Fibroblast of mammary gland (primary cell): Measurements from ENCODE around the gene RXFP2.

Source experiments
- DNase-seq: peaks from one replicate; pipeline ENCODE4 v3.0.0-alpha.2; 2010; ENCODE audit warnings: low read depth
- H3K4me3 ChIP-seq: 2 replicates; pipeline ENCODE4 v1.5.1; 2011; ENCODE audit warnings: low read depth, mild to moderate bottlenecking, low read length, moderate library complexity; ENCODE audit not compliant: control insufficient read depth
- TF ChIP-seq, protein P1 (sequence below): conservative IDR thresholded peaks from 2 replicates; pipeline ENCODE4 v1.5.1; 2011; ENCODE audit warnings: low read depth, low read length, inconsistent platforms; ENCODE audit not compliant: control insufficient read depth, insufficient read depth

RXFP2 gene

DNA sequence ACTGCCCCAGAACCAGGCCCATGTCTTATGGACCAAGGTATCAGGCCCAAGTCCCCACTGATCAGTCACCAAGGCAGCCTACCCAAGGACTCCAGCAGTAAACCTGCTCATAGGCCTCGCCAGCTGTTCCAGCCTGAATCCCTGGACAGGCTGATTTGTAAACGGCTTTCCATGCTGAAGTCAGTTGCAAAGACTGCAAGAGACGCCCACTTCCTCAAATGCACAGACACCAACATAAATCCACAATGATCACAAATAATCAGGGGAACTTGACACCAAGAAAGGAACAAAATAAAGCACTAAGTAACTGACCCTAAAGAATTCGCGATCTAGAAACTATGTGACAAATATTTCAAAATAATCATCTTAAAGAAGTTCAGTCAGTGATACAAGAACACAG, 75.2 kb downstream of the RXFP2 start:
- no peak for DNase-seq
- TF ChIP-seq, protein P1, sequence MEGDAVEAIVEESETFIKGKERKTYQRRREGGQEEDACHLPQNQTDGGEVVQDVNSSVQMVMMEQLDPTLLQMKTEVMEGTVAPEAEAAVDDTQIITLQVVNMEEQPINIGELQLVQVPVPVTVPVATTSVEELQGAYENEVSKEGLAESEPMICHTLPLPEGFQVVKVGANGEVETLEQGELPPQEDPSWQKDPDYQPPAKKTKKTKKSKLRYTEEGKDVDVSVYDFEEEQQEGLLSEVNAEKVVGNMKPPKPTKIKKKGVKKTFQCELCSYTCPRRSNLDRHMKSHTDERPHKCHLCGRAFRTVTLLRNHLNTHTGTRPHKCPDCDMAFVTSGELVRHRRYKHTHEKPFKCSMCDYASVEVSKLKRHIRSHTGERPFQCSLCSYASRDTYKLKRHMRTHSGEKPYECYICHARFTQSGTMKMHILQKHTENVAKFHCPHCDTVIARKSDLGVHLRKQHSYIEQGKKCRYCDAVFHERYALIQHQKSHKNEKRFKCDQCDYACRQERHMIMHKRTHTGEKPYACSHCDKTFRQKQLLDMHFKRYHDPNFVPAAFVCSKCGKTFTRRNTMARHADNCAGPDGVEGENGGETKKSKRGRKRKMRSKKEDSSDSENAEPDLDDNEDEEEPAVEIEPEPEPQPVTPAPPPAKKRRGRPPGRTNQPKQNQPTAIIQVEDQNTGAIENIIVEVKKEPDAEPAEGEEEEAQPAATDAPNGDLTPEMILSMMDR: no peak
- H3K4me3 ChIP-seq: no peak overlapping the region

DNA sequence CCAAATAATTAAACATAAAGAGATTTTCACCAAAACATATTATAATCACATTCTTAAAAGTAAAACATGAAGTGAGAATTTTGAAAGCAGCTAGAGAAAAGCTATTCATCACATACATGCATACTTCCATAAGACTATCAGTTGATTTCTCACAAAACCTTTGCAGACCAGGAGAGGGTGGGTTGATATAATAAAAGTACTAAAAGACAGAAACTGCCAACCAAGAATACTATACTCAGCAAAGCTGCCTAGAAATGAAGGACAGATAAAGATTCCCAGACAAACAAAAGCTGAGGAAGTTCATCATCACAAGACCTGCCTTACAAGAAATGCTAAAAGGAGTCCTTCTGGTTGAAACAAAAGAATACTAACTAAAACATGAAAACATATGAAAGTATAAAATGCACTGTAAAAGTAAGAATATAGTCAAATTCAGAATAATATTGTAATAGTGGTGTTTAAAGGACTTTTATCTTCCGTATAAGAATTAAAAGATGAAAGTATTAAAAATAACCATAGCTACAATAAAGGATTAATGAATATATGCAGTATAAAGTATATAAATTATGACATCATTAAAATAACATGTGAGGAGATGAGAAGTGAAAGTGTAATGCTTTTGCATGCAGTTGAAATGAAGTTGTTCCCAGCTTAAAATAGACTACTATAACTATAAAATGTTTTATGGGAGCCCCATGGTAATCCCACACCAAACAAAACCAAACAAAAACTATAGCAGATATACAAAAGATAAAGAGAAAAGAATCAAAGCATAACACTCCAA, 76.2 kb downstream of the RXFP2 start:
- H3K4me3 ChIP-seq: no peak overlapping the region
- TF ChIP-seq, protein P1: no peak

DNA sequence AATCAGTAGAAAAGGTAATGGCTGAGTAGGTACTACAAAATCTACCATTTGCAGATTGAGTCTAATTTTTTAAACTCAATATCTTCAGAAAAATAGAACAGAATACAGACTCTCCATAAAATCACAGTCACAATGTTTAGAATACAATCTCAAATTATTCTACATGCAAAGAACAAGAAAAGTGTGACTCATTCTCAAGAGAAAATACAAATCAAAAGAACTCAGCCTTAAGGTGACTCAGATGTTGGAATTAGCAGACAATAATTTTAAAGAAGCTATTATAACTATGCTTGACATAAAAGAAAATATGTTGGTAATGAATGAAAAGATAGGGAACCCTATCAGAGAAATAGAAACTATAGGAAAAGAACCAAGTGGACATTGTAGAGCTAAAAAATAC, 78.9 kb downstream of the RXFP2 start:
- TF ChIP-seq, protein P1: no peak
- DNase-seq: peak; percentile 34
- no peak overlapping the region for H3K4me3 ChIP-seq

More for the DNA sequence above, 76.2 kb downstream of the RXFP2 start:
- no peak for DNase-seq

DNA sequence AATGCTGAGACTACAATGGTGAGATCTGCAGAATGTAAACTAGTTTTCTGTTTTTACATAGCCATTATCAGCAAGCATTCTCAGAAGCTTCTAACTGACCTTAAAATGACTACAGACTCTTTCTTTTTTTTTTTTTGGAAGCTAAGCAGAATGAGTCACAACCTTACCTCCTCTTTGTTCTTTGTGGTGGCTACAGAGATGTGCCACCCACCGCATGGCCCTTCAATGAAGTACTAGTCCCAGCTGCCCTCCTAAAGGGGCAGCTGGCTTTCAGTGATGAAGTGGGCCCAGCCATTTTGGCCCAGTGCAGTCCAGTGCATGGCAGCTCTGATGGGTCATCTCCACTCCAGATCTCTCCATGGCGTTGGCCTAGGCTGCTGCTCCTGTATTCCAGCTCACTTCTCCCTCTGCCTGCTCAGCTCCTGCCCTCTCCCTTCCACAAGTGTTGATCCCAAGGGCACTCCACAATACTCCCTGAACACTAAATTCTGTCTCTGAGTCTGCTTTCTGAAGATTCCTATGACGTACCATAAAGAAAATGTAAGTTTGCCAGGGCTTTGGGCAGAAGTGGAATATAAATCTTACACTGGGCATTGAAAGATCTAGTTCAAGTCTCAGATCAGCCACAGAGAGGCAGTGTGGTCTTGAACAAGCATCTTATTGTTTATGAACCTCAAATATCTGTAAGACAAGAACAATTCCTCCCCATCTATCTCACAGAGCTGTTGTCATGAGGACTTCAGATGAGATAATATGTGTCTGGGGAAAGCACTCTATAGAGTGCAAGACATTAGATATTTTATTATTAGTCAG, 85.6 kb downstream of the RXFP2 start:
- TF ChIP-seq, protein P1: peak; percentile 15
- DNase-seq: peak; percentile 43
- no peak overlapping the region for H3K4me3 ChIP-seq

DNA sequence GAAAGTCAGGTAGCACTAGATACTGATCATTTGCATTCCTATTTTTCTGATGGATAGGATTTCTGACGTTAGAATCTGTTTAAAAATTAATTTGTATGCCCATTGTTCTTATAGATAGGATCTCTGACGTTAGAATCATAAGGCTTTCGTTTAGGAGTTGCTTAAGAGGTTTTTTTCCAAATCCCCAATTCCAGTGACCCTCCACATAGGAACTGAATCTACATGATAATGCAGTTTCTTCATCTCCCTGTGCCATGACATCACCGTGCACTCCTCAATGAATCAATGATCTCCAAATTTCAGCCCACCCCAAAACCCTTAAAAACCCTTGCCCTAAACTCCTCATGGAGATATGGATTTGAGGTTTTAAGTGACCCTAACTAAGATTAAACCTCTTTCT, 87.2 kb downstream of the RXFP2 start:
- DNase-seq: no peak
- TF ChIP-seq, protein P1: no peak
- H3K4me3 ChIP-seq: no peak overlapping the region

DNA sequence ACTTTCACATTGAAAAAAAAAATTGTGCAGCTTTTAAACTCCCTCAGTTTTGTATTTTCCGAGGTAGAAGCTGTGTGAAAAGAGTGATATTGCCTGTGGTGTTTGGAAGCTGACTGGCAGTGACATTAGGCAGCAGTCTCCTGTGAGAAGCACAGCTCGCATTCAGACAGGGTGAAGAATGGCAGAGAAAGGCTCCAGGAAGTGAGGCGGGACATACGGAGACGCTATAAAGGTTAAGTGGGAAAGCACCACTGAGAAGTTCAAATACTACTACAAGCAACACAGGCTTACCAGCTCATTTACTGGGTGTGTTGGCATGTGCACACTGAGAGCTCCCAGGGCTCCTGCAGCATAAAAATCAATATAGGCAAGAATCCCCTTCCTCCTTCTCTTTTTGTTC, 88.4 kb downstream of the RXFP2 start:
- no peak overlapping the region for H3K4me3 ChIP-seq
- TF ChIP-seq, protein P1: no peak
- no peak for DNase-seq
